Measurements from ENCODE around the gene OR2T33.

DNA sequence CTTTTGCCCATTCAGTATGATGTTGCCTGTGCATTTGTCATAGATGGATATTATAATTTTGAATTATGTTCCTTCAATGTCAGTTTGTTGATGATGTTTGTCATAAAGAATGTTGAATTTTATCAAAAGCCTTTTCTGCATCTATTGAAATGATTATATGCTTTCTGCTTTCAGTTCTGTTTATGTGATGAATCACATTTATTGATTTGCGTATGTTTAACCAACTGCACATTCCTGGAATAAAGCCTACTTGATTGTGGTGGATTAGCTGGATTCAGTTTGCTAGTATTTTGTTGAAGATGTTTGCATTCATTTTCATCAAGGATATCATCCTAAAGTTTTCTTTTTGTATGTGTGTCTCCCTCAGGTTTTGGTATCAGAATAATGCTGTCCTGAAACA is 52.2 kb downstream of the OR2T33 start:
- TF ChIP-seq, protein P1, sequence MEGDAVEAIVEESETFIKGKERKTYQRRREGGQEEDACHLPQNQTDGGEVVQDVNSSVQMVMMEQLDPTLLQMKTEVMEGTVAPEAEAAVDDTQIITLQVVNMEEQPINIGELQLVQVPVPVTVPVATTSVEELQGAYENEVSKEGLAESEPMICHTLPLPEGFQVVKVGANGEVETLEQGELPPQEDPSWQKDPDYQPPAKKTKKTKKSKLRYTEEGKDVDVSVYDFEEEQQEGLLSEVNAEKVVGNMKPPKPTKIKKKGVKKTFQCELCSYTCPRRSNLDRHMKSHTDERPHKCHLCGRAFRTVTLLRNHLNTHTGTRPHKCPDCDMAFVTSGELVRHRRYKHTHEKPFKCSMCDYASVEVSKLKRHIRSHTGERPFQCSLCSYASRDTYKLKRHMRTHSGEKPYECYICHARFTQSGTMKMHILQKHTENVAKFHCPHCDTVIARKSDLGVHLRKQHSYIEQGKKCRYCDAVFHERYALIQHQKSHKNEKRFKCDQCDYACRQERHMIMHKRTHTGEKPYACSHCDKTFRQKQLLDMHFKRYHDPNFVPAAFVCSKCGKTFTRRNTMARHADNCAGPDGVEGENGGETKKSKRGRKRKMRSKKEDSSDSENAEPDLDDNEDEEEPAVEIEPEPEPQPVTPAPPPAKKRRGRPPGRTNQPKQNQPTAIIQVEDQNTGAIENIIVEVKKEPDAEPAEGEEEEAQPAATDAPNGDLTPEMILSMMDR (IDR thresholded peaks at IDR 0.05), result no peak
- no peak for TF ChIP-seq POLR2A (IDR thresholded peaks at IDR 0.05)
